Amygdala (tissue), 56 donors: ENCODE measurements around the gene PSMB11.

ENCODE experiments used
- DNase-seq, 56 donors: peaks; one replicate each; lab custom pipeline; 2025; lab: John Stamatoyannopoulos, UW

Gene PSMB11

DNA sequence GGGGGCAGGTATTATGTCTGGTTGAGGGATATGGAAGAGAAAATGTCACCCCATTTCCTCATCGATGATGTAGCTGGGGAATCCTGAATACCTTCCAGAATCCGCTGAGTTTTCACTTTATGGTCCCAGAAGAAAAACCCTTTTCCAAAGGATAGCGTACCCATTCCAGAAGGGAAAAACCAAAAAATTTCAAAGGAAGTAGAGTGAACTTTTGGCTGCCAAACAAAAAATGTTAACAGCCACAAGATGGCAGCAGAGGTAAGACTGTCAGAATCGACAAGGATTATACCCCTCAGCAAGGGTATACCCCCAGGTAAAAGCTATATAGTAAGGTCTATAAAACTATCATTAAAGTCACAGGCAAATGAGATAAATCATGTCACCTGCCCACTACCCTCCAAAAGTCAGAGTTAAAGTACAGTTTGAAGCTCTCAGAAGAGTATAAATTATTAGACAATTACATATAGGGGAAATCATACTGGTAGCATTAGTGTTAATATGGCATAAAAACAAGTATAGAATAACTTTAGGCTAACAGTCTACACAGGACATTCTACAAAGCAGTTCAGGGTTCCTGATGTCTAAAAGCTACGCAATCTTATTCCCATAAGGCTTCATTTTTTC lies 34.9 kb downstream of the PSMB11 start:
- no peak for DNase-seq

DNA sequence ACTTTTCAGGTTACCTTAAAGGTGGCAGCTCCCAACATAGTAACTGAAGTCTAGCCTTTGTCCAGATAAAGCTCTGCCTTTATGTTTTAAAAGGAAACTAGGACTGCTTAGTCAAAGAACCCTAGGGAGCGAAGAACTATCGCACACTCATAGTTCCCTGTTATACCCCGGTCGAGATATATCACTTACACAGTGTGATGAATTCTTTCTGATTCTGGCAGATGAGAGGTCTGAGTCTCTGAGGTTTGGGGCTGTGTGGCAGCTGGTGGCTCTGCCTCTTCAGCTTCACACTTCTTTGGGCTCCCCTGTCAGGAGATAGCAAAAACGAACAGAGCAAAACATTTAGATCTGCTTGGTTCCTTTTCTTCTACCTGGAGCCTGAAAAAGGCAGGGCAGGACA lies 36.0 kb downstream of the PSMB11 start:
- DNase-seq = no peak

DNA sequence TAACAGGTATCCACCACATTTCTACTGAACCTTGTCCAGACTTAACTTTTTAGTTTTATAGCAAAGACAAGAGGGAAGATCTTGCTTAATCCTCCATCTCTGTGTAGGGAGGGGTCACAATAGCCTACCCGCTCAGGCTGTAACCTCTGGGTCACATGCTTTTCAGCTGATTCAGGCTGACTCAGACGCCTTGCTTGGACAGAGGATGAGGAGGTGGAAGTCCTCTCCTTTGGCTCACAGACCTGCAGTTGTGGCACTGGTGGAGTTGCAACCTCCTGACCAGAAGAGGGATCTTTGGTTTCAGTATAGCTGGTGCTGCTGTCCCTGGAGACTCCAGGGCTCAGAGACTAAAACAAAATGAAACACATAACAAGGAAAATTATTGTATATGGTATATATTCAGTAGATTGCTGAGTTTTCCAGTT lies 36.7 kb downstream of the PSMB11 start:
- DNase-seq = no peak

DNA sequence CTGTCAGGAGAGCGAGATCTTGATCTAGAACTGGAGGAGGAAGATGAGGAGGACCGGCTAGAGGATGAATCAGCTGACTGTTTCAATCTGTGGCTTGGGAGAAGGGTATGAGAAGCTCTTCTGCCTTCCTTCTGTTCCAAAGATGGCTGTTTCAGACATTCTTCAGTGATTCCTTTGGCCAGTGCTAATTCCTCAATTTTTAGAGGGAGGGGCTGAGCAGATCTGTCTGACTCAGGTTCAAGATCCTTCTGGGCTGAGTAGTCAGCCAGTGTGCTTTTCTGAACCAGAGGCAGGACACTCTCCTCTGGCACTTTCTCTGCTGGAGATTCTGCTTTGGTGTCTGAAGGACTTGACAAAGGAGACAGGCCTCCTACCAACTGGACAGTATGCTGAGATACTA lies 37.7 kb downstream of the PSMB11 start:
- DNase-seq = no peak

DNA sequence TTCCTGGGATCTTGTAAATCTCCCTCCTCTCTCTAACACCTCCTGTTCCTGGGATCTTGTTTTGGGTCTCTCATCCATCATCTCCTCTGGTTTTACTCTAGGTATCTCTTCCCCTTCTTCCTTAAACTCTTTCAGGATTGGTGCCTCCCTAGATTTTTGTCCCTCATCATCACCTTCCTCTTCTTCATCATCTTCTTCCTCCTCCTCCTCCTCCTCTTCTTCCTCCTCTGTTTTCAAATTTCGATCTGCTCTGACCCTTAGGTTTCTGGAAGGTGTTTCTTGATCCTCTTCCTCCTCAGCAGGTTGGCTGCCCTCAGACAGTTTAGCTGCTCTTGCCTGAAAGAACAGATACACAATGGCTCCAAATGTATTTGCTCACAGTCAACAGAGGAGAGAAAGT lies 38.5 kb downstream of the PSMB11 start:
- DNase-seq = no peak

DNA sequence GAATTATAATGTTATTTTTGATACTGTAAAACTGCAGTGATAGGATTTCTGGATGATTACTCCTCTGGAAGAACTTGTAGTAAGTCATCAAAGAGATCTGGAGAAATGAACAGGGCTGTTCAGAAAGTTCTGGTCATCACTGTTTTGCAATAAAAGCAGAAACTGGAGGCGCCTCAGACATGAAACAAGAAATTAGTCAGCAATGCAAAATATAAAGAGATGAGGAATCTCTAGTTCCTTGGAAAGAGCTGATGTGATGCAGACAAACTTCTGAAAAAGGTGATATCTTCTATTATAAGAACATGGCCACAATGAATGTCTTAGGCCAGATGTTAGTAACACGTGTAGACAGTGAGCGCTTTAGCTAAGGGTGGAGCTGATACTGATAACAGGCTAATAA lies 43.4 kb downstream of the PSMB11 start:
- no peak for DNase-seq

DNA sequence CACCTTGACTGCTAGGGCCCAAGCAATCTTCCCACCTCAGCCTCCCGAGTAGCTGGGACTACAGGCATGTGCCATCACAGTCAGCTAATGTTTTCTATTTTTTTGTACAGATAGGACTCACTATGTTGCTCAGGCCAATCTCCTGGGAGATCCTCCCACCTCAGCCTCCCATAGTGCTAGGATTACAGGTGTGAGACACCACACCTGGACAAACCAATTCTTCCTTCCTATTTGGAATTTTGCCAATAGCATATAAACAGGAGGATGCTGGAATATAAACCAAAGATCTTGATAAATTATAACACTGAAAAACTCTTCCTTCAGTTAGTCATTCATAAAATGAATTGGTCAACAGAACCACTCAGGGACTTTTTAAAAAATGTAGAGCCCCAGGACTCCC lies 44.6 kb downstream of the PSMB11 start:
- DNase-seq = no peak

DNA sequence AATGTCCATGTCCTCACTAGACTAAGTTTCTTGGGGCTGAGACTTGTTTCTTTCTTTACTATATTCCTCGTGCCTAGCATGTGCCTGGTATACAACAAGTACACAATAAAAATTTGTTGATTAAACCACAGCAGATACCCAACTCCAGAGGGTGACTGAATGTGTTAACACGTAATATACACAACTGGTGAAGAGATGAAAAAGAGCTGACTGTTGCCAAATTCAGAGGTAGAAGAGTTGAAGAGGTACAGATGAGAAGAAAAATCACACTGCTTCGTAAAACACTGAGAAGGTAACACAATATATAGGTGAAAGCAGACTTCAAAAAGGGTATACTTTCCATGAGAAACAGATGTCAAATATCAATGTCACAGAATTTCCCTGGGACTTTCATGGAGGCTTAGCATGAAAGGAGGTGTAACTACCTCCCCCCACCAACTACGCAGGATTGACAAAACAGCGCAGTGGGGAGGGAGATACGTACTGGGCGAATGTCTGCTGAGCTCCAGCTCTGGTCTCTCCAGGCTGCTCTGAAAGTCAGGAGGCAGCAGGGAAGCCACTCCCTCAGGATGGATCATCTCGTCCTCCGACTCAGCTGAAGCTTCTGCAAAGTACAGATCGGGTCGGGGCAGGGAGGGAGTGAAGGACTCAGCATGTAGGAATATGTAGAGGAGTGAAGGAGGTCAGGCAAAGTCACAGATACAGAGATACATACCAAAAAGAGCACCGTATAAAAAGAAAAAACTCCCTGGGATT lies 47.7 kb downstream of the PSMB11 start:
- DNase-seq = no peak

DNA sequence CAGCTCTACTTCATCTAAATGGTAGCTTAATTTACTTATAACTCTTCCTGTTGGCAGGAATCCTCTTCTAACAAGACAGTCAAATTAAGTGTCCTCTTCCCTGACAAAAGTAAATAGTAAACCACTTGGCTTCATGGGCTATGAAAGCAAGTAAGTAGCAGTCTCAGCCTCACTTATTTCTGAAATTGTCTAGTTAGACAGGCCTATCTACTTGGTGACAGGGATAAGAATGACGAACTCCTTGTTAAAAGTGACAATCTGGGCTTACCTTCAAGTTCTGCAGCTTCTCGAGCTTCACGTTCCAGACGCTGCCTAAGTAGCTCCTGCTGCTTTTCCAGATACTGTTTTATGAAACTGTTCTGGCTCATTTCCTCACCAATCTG lies 48.2 kb downstream of the PSMB11 start:
- DNase-seq = no peak

DNA sequence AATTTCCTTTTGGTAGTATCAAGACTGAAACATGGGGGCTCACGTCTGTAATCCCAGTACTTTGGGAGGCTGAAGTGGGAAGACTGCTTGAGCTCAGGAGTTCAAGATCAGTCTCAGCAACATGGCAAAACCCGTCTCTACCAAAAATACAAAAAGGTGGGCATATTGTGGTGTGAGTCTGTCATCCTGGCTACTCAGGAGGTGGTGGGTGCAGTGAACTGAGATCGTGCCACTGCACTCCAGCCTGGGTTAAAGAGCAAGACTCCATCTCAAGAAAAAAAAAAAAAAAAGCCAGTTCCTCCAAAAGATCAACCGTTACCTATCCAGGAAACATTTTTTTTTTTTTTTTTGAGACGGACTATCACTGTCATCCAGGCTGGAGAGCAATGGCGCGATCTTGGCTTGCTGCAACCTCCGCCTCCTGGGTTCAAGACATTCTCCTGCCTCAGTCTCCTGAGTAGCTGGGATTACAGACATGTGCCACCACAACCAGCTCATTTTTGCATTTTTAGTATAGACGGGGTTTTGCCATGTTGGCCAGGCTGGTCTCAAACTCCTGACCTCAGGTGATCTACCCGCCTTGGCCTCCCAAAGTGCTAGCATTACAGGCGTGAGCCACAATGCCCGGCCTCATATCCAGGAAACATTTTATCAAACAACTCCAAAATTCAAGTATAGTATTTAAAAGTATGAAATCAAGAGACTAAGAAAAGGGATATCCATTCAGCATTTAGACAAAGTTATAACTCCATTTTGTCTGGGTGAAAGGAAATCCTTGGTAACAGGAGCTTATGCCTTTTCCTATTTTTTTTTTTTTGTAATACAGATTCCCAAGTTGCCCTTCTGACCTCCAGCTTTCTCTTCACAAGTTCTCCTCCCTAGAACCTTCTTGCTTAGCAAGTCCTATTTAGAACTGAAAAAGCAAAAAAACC lies 49.5 kb downstream of the PSMB11 start:
- no peak for DNase-seq

DNA sequence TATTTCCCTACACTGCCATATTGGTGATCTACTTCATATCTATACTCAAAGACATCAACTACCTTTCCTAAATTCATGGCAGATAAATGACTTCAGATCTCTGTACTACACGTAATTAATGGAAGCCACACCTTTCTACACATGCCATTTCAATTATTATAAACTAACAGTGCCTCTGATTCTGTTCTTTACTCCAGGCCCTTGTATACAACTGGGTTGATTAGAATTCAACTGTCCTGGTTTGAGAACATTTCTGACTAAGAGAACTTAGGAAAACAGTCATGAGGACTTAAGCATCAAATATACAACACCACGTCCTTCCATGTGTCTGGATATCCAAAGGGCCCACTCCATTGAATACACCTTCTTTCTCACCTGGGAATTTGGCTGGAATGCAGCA lies 51.1 kb downstream of the PSMB11 start:
- DNase-seq = no peak

DNA sequence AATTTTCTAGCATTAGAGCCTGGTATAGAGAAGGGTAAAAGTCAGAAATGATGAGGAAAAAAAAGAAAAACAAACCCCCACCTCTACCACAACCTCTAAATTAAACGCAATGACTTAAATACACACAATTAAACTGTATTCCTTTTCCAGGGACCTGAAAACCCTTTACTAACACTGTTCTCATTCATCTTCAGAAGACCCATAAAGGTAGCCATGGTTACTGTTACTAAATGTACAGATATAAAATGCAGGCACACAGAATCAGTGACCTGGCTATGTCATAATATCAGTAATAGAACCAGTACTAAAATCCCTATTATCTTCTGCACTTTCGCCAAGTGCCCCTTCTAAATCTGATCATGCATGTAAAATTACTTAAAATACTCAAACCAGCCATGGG lies 51.5 kb downstream of the PSMB11 start:
- DNase-seq = no peak
